COLO829 (cell line): ENCODE data around the gene EML4.
"Not testable (repeated sequence)": the region's sequence is repeated elsewhere in the genome, so short reads cannot be mapped to it uniquely, and the experiment has no call there.

Experiments used
- DNase-seq: peaks from one replicate; pipeline ENCODE4 v3.0.0; 2012; ENCODE audit warnings: low spot score

EML4 gene, protein sequence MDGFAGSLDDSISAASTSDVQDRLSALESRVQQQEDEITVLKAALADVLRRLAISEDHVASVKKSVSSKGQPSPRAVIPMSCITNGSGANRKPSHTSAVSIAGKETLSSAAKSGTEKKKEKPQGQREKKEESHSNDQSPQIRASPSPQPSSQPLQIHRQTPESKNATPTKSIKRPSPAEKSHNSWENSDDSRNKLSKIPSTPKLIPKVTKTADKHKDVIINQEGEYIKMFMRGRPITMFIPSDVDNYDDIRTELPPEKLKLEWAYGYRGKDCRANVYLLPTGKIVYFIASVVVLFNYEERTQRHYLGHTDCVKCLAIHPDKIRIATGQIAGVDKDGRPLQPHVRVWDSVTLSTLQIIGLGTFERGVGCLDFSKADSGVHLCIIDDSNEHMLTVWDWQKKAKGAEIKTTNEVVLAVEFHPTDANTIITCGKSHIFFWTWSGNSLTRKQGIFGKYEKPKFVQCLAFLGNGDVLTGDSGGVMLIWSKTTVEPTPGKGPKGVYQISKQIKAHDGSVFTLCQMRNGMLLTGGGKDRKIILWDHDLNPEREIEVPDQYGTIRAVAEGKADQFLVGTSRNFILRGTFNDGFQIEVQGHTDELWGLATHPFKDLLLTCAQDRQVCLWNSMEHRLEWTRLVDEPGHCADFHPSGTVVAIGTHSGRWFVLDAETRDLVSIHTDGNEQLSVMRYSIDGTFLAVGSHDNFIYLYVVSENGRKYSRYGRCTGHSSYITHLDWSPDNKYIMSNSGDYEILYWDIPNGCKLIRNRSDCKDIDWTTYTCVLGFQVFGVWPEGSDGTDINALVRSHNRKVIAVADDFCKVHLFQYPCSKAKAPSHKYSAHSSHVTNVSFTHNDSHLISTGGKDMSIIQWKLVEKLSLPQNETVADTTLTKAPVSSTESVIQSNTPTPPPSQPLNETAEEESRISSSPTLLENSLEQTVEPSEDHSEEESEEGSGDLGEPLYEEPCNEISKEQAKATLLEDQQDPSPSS

DNA sequence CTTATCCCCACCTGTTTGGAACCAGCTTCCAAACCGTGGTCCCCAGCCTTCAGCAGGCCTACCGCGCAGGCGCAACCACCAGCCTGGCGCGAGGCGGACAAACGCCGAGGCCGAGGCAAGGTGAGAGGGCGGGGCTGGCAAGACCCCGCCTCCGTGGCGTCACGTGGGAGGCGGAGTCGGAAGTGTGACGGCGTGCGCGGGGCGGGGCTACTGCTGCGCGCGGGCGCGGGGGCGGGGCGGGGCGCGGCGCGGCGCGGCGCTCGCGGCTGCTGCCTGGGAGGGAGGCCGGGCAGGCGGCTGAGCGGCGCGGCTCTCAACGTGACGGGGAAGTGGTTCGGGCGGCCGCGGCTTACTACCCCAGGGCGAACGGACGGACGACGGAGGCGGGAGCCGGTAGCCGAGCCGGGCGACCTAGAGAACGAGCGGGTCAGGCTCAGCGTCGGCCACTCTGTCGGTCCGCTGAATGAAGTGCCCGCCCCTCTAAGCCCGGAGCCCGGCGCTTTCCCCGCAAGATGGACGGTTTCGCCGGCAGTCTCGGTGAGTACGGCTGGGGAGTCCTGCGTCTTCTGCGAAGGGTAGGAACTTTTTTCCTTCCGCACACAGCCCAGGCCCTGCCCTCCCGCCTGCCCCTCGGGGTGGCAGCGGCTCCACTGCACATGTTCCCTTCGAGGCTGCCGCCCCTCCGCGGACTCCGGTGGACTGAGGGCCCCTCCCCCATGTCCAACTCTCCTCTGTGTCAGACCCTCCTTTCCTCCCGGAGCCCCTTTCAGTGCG lies at the start of gene EML4:
Gene EML4 (plus strand): TSS at position 254 of the 774 bp plus-strand sequence. CDS start 259 bp downstream, at position 513.
- DNase-seq, result peak; percentile 92

DNA sequence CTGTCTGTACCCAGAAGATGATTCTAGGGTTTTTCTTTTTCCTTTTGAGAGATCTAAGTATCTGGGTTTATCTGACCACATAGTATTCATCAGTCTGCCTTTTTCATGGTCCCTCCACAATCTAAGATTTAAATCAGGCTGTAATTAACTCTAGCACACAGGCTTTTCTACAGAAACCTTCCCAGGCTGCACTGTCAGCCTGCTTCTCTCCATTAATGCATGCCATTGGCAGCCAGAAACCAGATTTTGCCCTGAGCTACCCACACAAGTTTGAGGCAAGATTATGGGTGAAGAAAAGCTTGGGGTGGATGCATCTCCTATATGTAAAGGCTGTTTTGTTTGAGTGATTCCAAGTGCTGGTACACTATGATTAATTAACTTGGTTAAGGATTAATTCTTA lies 45.7 kb upstream of the EML4 start:
- DNase-seq, result no peak

DNA sequence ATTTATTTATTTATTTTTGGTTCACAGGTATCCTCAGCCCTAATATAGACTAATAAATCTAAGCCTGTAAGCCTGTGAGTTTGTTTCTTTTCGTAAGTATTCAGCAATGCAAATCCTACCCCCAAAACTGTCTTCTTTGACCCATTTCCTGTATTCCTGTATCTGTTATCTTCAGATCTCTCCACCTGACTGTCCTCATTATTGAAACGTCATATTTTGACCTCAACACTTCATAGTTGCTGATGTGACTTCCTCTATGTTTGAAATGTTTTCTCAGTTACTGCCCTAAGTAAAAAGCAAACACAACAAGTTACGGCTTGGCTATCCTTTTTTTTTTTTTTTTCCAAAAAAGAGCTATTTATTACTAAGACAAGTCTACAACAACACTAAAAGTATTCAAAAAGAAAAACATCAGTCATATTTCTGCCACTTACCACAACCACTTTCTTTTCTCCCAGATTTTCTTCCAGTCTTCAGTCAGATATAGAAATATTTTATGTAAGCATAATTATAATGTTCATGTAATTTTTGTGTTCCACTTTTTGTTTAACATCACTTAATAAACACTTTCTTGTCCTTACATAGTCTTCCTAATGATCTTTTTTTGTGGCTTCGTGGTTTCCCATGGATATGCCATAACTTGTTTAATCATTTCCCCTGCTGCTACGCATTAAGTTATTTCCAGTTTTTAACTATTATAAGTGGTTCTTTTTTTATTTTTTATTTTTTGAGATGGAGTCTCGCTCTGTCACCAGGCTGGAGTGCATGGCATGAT lies 45.0 kb upstream of the EML4 start:
- no peak for DNase-seq

DNA sequence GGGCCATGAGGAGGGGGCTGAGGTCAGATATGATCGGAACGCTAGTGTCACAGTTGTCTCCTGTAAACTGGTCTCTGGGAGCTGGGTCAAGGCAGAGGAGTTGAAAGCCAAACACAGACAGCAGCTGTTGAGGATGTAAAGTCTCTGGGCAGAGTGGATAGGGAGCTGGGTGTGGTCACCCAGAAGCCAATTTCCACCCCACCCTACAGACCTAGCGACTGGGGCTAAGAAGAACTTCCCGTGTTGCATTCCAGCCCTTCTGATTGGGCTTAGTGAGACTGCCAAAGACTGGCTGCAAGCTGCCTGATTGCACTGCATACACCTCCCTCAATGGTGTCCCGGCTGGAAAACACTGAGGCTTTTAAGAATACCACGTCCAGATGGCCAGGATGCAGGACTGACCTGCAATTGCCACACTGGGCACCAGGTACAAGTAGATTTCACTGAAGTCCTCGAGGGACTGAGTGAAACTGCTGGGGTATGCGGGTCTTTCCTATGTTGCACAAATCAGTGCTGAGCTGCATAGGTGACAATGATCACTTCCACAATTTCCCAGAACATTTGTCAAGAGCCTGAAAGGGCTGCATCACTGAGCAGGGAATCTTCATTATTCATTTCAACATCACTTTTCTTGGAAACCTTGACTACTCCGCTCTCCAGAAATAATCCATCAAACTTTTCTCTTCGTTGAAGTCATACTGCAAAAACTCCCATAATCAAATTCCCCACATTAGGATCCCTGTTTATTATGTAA lies 43.1 kb upstream of the EML4 start:
- no peak for DNase-seq

DNA sequence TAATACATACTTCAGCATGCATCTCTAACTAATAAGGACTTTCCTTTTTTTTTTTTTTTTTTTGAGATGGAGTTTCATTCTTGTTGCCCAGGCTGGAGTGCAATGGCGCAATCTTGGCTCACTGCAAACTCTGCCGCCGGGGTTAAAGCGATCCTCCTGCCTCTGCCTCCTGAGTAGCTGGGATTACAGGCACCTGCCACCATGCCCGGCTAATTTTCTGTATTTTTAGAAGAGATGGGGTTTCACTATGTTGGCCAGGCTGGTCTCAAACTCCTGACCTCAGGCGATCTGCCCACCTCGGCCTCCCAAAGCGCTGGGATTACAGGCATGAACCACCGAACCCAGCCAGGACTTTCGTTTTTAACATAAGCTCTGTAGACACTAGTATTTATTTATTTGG lies 42.3 kb upstream of the EML4 start:
- DNase-seq, result not testable (repeated sequence)

DNA sequence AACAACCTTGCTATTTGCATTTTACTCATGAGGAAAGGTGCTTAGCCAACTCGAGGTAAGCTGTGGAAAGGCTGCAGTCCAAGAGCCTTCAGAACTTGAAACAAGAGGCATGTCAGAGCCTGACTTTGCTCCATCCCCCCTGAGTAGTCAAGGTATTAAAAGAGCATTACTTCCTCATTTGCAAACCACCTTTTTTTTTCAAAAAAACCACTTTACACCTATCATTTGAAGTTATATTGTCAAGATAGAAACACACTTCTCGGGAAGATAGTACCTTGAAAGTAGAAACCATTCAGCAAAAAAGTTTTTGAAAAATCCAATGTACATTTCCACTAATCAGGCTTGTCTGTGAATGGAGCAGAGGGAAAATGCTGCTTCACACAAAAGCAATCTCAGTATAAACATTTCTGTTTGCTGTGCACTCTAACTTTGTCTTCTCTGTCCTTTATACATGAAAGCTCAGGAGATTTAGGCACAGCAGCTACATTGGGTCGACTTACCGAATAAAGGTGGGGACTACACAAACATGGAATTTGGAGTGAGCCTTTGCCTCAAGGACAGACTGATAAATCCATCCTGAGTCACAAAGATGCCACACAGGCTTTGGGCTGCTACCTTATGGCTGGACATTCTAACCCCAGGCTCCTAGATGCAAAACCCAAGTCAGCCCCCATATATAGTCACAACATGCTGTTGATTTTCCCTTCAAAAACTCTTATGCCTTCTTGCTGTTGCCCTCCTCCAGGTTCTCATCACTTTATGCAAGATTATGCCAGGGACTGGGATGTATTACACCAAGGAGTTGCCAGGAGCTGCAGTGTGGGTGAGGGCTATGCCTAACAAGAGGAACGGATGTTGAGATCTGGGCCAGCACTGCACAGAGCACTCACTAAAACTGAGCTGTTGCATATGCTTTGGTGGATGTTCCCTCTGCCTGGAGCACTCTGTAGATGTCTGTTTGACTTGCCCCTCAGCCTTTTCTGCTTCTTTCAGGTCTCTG lies 41.4 kb upstream of the EML4 start:
- DNase-seq, result no peak

DNA sequence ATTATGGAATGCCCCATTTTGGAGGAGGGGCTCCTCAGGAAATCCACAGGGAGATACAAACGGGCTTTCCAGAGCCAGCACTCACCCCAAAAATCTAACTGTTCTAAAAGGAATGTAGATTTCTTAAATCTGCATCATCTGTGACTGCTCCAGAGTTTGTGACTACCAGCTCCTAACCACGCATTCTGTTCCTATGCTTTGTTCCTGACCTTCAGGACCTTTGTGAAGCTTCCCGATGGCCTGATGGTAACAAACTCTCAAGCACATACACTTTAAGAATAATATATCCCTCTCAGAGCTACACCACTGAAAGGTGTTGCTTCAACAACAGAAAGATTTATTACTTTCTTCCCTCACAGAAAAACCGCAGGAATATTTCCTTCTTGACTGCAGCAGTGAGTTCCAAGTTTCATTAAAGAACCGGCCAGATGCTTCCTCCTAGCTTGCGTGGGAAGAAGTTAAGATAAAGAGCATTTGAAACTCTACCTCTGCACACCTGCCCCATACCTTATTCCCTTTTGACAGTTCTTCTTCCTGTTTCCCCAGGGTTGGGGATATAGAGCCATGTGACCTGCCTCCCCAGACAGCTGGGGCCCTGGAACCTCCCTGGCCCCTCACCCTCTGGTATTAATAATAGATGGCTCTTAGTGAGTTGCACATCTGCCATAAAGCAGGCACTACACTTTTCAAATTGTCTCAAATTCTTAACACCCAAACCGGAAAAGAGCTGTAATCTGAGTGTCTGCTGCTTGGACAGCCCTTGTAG lies 40.2 kb upstream of the EML4 start:
- DNase-seq, result no peak

DNA sequence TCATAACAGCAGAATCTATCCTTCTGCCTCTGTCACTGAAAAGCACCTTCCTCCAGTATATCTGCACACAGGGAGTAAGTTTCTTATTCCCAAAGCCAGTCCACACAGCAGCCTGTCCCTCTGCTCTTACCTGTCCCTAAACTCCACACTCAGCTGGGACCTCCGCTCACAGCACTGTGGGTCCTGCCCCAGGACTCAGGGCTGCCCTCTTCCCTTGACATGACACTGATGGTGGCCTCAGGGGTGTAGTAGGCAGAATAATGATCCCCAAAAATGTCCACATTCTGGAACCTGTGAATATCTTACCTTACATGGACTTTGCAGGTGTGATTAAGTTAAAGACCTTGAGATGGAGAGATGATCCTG lies 39.7 kb upstream of the EML4 start:
- no peak for DNase-seq

DNA sequence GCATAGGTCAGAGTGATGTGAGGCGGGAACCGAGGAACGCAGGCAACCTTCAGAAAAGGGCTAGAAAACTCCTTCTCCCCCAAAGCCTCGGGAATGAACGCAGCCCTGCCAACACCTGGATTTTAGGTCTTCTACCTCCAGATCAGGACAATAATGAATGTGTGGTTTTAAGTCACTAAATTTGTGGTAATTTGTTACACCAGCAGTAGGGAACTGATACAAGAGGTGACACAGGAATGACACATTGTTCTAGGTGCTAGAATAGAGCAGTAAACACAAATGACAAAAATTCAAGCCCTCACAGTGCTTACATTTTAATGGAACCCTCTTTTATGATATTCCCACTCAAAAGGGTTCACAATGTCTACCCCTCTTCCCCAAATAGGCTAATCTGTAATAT lies 39.2 kb upstream of the EML4 start:
- no peak for DNase-seq

DNA sequence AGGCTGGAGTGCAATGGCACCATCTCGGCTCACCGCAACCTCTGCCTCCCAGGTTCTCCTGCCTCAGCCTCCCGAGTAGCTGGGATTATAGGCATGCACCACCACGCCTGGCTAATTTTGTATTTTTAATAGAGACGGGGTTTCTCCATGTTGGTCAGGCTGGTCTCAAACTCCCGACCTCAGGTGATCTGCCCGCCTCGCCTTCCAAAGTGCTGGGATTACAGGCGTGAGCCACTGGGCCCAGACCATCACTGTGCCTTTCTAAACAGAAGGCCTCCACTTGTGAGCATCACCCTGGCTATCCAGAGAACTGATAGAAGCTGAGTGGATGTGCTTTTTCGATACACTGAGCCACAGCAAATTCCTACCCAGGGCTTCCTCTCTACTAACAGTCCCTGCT lies 38.3 kb upstream of the EML4 start:
- not testable (repeated sequence) for DNase-seq

DNA sequence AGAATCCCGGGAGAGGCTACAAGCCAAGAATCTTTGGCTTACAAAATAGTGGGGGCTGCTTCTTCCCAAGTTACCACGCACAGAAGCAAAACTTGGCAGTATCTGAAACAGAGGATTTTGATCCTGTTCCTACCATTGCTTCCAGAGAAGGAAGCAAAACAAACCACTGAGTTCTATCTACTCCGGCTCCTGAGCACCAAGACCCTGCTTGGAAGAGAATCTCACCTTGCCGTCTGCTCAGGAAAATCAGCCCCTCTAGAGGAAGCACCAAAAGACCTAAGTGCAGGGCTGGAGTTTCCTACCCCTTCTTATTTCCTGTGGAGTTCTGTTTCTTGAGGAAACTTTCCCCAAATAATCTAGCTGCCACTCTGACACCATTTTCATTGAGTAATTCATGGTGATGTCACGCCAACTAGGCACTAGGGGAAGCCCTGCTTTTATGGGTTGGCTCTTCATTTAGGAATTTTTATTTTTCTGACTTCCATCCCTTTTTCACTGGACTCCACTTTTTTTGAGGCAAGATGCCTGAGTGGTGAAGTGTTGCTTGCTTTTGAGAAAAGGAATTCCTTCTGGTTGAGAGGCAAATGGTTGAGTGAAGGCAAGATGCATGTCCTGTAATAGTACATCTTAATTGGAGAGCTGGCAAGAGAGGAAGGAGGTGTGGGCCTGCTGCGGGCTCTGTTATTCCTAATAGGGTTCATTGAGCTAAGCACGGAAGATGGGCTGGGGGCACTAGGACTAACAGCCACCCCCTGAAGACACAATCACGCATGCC lies 36.8 kb upstream of the EML4 start:
- DNase-seq, result no peak

DNA sequence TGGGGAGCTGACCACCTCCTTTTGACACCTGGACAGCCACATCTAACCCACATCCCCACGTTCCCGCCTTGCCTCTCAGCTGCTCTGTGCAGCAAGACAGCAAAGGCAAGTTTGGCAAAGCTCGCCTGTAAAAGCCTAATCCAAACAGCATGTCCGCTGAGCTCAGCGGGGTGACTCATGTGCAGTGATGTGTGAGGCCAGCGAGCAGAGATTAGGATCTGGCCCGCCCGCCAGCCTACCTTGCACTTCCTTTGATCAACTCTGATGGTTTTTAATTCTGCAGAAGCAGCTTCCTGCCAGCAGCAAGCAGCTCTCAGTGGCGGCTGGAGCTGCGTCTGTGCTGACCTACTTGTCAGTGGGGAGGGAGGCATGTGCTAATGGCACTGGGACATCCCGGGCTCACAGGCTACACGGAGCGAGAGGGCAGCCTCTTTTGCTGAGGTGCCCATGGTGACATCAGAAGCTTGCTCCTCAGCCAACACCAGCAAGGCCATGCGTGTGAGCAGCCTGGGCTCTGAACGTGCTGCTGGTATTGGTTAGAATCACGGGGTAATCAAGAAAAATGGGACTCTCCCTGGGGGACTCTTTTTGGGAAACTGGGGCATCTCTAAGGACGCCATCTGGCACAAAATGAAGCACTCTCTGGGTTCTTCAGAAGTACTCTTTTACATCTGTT lies 36.0 kb upstream of the EML4 start:
- no peak for DNase-seq

DNA sequence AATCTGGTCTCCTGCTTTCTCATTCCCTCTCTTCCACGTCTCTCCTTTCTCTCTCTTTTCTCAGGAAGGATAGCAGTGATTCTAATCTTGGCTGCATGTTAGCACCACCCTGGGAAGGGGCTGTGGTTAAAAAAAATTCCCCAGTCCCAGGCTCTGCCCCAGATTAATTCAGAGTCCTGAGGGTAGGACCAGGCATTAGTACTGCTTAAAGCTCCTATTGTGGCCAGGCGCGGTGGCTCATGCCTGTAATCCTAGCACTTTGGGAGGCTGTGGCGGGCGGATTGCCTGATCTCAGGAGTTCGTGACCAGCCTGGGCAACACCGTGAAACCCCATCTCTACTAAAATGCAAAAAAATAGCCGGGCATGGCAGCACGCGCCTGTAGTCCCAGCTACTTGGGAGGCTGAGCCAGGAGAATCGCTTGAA lies 35.4 kb upstream of the EML4 start:
- no peak for DNase-seq

DNA sequence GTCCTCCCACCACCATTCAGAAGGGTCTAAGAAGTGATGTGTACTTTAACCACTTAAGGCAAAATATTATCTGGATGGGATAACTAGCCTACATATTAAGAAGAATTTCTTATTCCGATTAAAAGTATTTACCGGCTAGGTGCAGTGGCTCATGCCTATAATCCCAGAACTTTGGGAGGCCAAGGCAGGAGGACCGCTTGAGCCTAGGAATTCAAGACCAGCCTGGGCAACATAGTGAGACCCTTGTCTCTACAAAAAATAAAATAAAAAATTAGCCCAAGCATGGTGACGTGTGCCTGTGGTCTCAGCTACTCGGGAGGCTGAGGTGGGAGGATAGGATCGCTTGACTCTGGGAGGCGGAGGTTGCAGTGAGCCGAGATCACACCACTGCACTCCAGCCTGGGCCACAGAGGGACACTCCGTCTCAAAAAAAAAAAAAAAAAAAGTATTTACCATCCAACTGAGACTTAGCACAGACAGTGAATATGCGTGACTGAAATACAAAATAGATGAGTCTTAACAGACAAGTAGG lies 34.7 kb upstream of the EML4 start:
- not testable (repeated sequence) for DNase-seq

DNA sequence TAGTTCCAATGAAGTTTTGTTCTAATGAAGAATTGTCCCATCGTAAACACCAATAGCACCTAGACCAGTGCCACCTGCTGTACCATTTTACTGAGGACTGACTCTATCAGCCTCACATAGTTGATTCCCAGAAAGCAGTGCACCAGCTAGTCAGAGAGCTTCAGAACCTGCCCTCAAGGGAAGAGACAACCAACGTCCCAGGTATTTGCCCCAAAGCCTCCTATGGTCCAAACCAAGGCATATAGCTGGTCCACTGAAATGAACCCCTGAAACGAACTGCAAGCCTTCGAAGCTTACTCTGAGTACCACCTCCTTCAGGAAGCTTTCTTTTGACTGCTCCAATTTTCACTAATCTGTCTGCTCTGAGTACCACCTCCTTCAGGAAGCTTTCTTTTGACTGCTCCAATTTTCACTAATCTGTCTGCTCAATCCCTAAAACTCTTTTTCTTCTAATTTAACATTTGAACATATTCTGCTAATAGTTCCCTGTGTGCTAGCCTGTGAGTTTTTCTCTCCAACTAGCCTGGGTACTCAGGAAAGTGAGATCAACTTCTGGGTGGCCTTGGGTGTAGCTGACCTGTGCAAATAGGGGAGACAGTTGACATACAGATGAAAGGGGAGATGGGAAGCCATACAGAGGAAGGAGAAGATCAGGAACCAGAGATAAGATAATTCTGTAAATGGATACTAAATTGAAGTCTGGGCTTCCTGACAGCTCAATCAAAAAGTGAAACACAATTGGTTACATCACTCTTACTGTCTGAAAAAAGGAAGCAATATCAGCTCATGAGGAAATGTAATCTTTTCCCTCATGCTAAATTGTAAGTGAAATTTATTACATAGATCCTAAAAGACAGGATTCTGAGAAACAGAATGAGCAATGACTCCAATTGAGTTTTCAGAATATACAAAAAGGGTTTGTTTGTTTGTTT lies 33.5 kb upstream of the EML4 start:
- no peak for DNase-seq

DNA sequence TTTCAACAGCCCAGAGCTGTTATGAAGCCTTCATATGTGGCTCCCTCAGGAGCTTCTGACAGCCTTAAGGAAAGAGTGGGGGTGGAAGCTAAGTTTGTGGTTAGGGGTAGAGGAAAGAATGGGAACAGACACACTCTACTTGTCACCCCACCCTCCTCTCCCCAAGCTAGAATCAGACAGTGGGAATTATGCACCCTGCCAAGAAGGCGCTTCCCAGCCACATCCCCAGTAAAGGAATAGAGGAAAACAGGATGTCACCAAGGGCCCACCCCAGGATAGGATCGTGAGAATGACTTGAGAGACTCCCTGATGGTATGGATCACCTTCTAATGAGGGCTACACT lies 32.4 kb upstream of the EML4 start:
- no peak for DNase-seq
